ENCODE measurements around the gene TMEM266.

The TMEM266 gene

DNA sequence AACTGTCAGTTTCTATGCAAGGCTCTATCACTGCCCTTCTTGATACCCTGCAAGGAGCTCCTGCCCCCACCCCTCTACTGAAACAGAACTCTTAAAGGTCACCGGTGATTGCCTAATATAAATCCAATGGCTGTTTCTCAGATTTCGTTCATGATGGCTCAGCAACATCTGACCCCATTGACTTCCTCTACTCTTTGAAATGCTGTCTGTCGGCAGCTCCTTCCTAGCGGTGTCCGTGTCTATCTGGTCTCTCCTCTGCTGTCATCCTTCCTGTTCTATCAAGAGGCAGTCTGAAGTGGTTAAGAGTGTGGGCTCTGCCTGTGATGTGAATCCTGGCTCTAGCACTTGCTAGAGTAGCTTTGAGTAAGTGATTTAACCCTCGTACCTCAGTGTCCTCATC is 5.5 kb downstream of the TMEM266 start:
- DNase-seq (ENCODE audit: extremely low spot score, insufficient read length, low read depth): no peak
- FAIRE-seq: no peak

GRCh38 chr15:76065793-76066192 is 6.0 kb downstream of the TMEM266 start:
- FAIRE-seq (no peak), DNase-seq (ENCODE audit: extremely low spot score, insufficient read length, low read depth) (no peak)

GRCh38 chr15:76070192-76070591 is 10.4 kb downstream of the TMEM266 start:
- no peak for FAIRE-seq
- DNase-seq (ENCODE audit: extremely low spot score, insufficient read length, low read depth): no peak

DNA sequence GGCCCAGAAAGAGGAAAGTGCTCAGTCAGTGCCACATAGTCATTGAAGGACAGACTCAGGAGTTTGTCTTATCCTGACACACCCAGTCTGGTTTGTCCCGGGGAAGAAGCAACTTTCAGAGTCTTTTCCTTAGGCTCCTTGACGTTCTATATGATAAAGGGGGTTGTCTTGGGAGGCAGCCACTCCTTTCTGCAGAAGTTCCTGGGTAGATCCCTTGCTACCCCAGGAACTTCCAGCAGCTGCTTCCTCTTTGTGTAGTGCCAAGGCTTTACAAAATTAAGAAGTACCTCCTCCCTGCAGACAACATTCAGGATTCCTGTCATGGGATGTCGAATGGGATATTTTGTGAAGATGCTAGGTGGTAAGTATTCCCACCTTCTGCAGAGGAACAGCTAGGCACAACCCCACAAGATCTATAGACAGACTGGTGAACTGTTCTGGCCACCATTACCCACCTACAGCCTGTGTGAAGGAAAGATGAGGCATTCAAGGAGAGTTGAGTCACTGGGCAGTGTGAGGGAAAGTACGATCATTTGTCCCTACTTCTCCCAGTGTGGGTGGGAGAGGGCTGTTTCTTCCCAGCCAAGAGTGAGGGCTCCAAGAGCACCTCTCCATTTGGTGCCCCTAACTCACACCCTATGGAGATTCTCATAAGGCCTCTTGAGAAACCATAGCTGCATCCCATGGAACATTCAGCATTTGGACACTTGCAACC is 11.3 kb downstream of the TMEM266 start:
- FAIRE-seq (no peak), DNase-seq (ENCODE audit: extremely low spot score, insufficient read length, low read depth) (no peak)

DNA sequence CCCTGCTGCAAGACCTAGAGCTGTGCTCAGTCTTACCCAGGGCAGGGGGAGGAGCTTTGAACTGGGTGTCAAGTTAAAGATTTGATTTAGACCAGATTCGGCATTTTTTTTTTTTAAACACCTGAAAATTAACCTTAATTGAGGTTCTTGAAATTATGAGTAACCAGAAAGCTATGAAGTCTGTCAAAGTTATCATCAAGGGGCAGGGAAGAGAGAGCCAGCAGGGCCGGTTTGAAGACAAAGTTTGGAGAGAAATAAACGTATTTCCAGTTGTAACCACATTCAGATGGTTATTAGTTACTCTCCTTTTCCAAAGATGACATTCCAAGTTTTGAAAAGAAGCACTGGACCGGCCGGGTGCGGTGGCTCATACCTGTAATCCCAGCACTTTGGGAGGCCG is 12.0 kb downstream of the TMEM266 start:
- FAIRE-seq (no peak), DNase-seq (ENCODE audit: extremely low spot score, insufficient read length, low read depth) (no peak)

DNA sequence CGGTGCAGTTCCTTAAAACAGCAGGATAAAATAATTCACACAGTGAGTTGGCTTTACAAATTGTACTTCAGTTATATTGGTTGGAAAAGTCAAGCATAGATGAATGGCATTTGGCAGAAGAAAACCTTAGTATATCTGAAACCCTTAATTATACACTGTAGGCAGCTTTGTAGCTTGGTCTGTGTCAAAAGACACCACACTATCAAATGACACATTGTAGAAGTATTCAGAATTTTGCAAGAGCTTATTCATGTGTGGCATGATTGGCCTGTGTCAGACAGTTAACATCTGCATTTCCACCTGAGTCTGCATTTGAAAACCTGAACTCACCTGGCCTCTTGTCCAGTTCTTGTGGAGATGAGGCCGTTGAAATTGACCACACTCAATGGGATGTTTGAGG is 13.8 kb downstream of the TMEM266 start:
- FAIRE-seq (no peak), DNase-seq (ENCODE audit: extremely low spot score, insufficient read length, low read depth) (no peak)

DNA sequence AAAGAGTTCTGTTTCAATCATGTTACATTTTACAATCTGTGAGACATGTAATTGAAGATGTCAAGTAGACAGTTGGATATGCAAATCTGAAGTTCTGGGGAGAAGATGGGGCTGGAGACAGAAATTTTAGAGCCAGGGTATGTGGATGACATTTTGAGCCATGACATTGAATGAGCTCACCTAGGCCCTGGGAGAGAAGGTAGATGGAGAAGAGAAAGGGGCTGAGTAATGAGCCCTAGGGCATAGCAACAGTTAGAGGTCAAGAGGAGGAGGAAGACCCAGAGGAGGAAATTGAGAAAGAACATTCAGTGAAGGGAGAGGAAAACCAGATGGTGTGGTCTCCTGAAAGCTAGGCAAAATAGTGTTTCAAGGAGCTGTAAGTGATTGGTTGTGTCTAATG is 15.3 kb downstream of the TMEM266 start:
- DNase-seq (ENCODE audit: extremely low spot score, insufficient read length, low read depth): no peak
- no peak for FAIRE-seq

DNA sequence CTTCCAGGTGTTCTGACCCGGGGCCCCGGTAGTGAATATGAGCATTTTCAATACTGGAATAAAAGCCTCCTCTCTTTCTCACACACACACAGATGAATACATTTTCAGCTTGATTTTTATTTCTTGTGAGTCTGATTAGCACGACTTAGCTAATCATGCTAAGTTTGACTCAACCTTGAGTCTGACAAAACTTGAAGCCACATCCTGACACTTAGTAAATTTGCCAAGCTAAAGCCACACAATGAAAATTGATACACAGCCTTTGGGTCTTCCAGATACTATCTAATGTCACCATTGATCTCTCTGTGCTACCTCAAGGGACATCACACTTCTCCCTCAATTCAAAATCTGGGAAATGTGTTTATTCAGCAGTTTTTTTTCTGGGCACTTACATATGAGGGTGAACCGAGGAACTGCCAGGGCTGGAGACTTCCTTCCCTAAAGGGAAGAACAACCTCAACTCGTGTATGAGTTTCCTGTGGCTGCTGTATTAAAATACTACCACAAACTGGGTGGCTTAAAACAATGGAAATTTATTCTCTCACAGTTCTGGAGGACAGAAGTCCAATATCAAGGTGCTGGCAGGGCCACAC is 18.6 kb downstream of the TMEM266 start:
- DNase-seq (ENCODE audit: extremely low spot score, insufficient read length, low read depth) (no peak), FAIRE-seq (no peak)

DNA sequence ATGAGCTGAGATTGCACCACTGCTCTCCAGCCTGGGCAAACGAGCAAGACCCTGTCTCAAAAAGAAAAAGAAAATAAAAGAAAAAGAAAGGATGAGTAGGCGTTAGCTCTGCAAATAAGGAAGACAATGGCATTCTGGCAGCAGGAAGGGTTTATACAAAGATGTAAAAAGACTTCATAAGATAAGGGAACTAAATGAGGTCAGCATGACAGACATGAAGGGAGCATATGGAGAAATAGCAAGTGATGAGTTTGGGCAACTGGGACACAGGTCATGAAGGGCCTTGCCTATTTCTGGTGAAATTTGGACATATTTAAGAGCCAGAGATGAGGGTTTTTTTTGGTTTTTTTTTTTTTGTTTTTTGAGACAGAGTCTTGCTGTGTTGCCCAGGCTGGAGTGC is 24.5 kb downstream of the TMEM266 start:
- FAIRE-seq: no peak
- DNase-seq (ENCODE audit: extremely low spot score, insufficient read length, low read depth): no peak

DNA sequence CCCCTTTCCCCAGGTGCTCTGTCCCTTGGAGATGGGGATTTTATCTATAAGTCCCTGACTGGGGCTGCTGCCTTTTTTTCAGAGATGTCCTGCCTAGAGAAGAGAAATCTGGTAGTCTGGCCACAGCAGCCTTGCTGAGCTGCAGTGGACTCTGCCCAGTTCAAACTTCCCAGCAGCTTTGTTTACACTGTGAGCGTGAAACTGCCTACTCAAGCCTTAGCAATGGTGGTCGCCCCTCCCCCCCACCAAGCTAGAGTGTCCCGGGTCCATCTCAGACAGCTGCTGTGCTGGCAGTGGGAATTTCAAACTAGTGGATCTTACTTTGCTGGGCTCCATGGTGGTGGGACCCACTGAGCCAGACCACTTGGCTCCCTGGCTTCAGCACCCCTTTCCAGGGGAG is 38.9 kb downstream of the TMEM266 start:
- FAIRE-seq: no peak
- DNase-seq (ENCODE audit: extremely low spot score, insufficient read length, low read depth): no peak

DNA sequence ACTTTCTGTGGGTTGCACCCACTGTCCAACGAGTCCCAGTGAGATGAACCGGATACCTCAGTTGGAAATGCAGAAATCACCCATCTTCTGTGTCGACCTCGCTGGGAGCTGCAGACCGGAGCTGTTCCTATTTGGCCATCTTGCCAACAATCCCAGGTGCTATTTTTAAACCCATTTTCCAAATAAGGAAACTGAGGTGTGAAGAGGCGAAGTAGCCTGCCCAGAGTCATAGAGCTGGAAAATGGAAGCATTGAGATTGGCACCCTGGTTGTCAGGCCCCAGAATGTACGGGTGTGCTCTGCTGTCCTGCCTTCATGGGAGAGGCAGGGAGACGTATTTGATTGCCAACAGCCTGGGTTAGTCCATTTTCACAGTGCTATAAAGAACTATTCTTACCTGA is 39.6 kb downstream of the TMEM266 start:
- FAIRE-seq: no peak

GRCh38 chr15:76100361-76100760 is 40.6 kb downstream of the TMEM266 start:
- DNase-seq (ENCODE audit: extremely low spot score, insufficient read length, low read depth): no peak

More for the DNA sequence above, 39.6 kb downstream of the TMEM266 start:
- no peak for DNase-seq (ENCODE audit: extremely low spot score, insufficient read length, low read depth)

DNA sequence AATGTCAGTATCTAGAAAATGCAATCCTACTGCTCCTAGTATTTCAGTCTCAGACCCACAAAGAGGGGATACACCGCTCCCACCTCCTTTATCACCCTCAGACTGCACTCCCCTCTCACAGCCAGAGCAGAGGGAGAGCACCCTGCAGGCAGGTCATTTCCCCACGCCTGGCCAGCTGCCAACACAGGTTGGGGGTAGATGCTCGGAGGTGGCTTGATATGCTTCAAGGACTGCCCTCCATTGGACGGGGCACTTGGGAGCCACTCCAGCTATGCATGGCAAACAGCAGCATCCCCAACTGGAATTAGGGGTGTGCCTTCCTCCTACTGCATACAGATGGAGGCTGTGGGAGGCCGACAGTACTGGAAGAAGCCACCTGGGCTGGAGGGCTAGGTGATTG is 41.9 kb downstream of the TMEM266 start:
- DNase-seq (ENCODE audit: extremely low spot score, insufficient read length, low read depth): no peak
- no peak for FAIRE-seq

More at GRCh38 chr15:76100361-76100760, 40.6 kb downstream of the TMEM266 start:
- no peak for FAIRE-seq

GRCh38 chr15:76105391-76105790 is 45.6 kb downstream of the TMEM266 start:
- no peak for FAIRE-seq
- DNase-seq (ENCODE audit: extremely low spot score, insufficient read length, low read depth): no peak

DNA sequence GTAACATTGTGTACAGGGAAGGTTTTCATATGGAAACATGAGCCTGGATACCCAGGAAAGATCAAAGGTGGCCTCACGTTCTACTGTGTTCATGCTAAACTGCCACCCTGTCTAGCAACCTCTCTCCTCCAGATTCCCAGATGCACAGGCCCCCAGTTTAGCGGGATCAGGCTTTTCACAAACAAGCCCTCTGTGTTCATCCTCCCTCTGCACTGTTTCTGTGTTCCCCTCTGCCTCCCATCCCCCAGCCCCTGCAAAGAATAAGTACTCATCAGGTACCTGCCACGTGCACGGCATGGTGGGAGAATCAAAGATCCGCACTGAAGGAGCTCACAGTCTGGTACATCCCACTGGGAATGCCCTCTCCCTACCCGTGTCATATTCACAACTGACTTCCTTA is 46.1 kb downstream of the TMEM266 start:
- FAIRE-seq (no peak), DNase-seq (ENCODE audit: extremely low spot score, insufficient read length, low read depth) (no peak)

DNA sequence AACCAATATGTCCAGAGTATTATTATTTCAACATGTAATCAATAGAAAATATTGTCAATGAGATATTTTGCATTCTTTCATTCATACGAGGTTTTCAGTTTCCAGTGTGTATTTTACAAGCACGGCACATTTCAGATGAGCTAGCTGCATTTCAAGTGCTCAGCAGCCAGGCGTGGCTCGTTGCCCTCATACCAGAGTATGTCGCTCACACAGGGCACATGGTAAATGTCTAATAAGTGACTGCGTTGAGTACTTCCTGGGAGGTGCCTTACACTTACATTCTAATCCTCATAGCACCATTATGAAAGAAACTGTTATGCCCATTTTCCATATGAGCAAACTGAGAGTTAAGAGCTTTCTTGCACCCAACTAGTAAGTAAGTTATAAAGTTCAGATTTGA is 47.4 kb downstream of the TMEM266 start:
- no peak for DNase-seq (ENCODE audit: extremely low spot score, insufficient read length, low read depth)

DNA sequence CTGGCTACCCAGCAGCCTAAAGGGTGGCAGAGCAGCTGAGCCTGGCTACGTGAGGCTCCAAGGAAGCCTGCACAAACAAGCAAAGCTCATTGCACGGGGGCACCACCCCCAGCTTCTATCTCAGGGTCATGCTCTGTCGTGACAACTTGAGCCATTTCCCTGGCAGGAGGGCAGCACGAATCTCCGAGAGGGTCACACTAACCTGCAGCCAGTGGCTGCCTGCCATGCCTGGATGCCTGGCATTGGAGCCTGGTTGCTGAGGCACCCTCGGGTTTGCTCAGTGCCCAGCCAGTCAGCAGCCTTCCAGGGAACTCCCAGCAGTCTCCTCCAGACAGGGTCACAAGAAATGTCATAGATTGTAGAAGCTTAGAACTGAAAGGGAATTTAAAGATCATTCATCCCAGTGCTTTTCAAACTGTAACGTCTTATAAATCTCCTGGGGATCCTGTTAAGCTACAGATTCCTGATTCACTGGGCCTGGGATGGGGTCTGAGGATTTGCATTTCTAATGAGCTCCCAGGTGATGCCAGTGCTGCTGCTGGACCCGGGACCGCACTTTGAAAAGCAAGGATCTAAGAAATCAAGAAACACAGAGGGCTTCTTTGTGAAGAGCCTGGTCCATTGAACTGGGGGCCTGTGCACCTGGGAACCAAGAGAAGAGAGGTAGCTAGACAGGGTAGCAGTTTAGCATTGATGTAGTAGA is 48.4 kb downstream of the TMEM266 start:
- FAIRE-seq: no peak
- DNase-seq (ENCODE audit: extremely low spot score, insufficient read length, low read depth): no peak

More for the DNA sequence above, 47.4 kb downstream of the TMEM266 start:
- no peak for FAIRE-seq

DNA sequence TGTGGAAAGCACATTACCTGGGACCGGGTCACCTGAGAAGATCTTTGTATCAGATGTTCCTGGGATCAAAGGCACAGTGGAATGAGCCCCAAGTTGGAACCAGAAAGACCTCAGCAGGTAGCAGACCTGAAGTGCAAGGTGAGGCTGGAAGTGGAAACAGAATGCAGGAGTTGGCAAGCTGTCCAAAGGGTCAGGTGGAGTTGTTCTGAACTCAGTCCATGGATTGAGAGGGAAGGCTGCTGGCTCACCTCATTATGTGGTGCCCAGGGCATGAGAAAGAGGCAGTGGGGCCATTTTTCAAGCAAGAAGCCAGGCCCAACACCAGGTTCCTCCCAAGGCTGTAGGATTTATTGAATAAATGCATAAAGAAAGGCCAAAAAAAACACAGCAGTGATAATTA is 49.3 kb downstream of the TMEM266 start:
- FAIRE-seq (no peak), DNase-seq (ENCODE audit: extremely low spot score, insufficient read length, low read depth) (no peak)

GRCh38 chr15:76114561-76114960 is 54.8 kb downstream of the TMEM266 start:
- no peak for DNase-seq (ENCODE audit: extremely low spot score, insufficient read length, low read depth)
- FAIRE-seq: no peak

DNA sequence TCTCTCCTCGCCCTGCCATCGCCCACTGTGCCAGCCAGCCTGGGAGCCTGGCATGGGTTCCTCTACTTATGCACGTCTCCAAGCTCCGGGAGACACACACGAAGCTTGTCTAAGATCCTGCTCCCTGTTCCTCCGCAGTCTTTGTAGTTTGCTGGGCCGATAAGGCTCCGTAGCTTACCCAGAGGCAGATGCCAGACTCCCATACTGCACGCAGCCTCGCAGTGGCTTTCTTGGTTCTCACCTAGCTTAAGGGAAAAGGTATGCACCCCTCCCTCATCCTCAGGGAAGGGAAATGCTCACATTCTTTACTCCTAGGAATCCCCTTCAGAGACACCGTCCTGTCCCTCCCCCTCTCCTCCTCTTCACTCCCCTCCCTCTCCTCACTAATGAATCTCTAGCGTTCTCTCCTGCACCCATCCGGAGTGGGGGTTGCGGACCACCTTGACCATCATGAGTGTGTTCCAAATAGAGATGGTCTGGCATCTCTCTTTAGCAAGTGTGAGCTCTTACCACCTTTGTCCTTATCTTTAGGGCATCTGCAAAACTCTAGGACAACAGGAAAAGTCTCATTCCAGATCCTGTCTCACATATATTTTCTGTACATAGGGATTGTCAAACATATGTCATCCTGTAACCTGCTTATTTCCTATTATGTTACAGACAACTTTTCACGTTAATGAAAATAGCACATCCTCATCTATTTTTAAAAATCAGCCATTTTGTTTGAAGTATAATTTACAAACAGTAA is 56.5 kb downstream of the TMEM266 start:
- DNase-seq (ENCODE audit: extremely low spot score, insufficient read length, low read depth) (no peak), FAIRE-seq (no peak)

- FAIRE-seq (no peak), DNase-seq (ENCODE audit: extremely low spot score, insufficient read length, low read depth) (no peak)
These were observed 57.4 kb downstream of the TMEM266 start for GRCh38 chr15:76117181-76117580.
